Kidney (tissue), 14 donors: ENCODE data around the gene DNMT3B. TPM values are rescaled to one million over a fixed set of nuclear protein-coding genes. Genes with fewer than 3 reads are reported as not detected.

Experiments
- DNase-seq, 5 donors: peaks; one replicate each; pipeline ENCODE4 v3.0.0-alpha.2; 2013 to 2020
- FAIRE-seq: peaks from 2 replicates; lab custom pipeline; 2012; peaks lifted over from hg19 to GRCh38; lab: Jason Lieb, UNC
- H3K27ac ChIP-seq, 2 donors: one replicate each; pipeline ENCODE4 v1.7.0; 2013; ENCODE audit warnings: low read depth in 2 of 2, low read length in 2 of 2, inconsistent platforms in 1 of 2
- H3K27me3 ChIP-seq: one replicate; pipeline ENCODE4 v1.7.1; 2013; ENCODE audit warnings: low read length, inconsistent platforms; ENCODE audit not compliant: control insufficient read depth, insufficient read depth
- H3K36me3 ChIP-seq, 3 donors: one replicate each; pipeline versions ENCODE4 v1.7.0 to v1.7.1; 2013; ENCODE audit warnings: low read length in 3 of 3, control low read depth in 1 of 3, inconsistent platforms in 1 of 3; ENCODE audit not compliant: insufficient read depth in 3 of 3, control insufficient read depth in 2 of 3
- H3K4me1 ChIP-seq, 3 donors: one replicate each; pipeline versions ENCODE4 v1.7.0 to v1.7.1; 2013; ENCODE audit warnings: low read length in 3 of 3, inconsistent platforms in 1 of 3, low read depth in 1 of 3; ENCODE audit not compliant: control insufficient read depth in 2 of 3, insufficient read depth in 2 of 3
- H3K4me3 ChIP-seq, 3 donors: one replicate each; pipeline versions ENCODE4 v1.7.0 to v1.8.1; 2013; ENCODE audit warnings: low read length in 3 of 3, control low read depth in 1 of 3, inconsistent platforms in 1 of 3
- H3K9ac ChIP-seq, 3 donors: one replicate each; pipeline versions ENCODE4 v1.7.0 to v1.7.1; 2013; ENCODE audit warnings: low read length in 3 of 3, control low read depth in 1 of 3, inconsistent platforms in 1 of 3
- H3K9me3 ChIP-seq, 3 donors: one replicate each; pipeline versions ENCODE4 v1.7.0 to v1.7.1; 2013; ENCODE audit warnings: low read length in 3 of 3, control low read depth in 1 of 3, inconsistent platforms in 1 of 3; ENCODE audit not compliant: control insufficient read depth in 2 of 3, insufficient read depth in 1 of 3
- CTCF ChIP-seq: IDR thresholded peaks from 3 replicates; pipeline ENCODE4 v1.5.1; 2012; ENCODE audit warnings: mild to moderate bottlenecking, moderate library complexity, borderline replicate concordance; ENCODE audit not compliant: insufficient read depth; ENCODE audit errors: extremely low read depth
- intact Hi-C: fragments of 100-400 bp; cut with DNase I; formaldehyde crosslinking; loops from one replicate; pipeline ENCODE4 v1.11.1; 2022
- polyA plus RNA-seq: library from polyadenylated mRNA; stranded (reverse); fragments of 350-450 nt; fragmentation: Illumina TruSeq; extraction: RNeasy Lipid Tissue Mini Kit (QIAGEN cat#74804); gene quantifications from one replicate; pipeline ENCODE4 v1.2.3, GENCODE V29; 2014; ENCODE audit warnings: low read depth, low replicate concordance; ENCODE audit not compliant: insufficient read depth
- total RNA-seq: library from RNA; stranded (reverse); fragmentation: NEBNext Ultra II Directional; extraction: Animal tissue kit (Norgen Biotek cat#: 25700); gene quantifications from one replicate; pipeline ENCODE4 v1.2.1, GENCODE V29; 2021
- donor health status: control.
- donor health status: control.
- donor health status: control.
- donor health status: control.
- donor health status: control.
- donor health status: DM: yes; HTN: yes; CAD: no.
- donor health status: Normal renal cell carcinoma (clear cell type).

The DNMT3B gene
- total and polyA plus RNA-seq, 2 donors from 2014 or later: 1.2 to 2.9 TPM

- no peaks in the 10 kb centered on the region for H3K36me3 ChIP-seq
- no peaks in the 10 kb centered on the region for H3K27me3 ChIP-seq
- intact Hi-C loops: no loop called here
- no peak for TF ChIP-seq CTCF
- no peak for FAIRE-seq
- peaks cover 0 to 16% (median 4%) of the 10 kb centered on the region in 3 donors for H3K4me1 ChIP-seq
- H3K9ac ChIP-seq: no peak overlapping the region
- no peak overlapping the region for H3K27ac ChIP-seq
- no peak for DNase-seq
- no peak overlapping the region for H3K4me3 ChIP-seq
- H3K9me3 ChIP-seq: no peaks in the 10 kb centered on the region
Observed at GRCh38 chr20:32773855-32774254, 11.7 kb downstream of the DNMT3B start.

DNA sequence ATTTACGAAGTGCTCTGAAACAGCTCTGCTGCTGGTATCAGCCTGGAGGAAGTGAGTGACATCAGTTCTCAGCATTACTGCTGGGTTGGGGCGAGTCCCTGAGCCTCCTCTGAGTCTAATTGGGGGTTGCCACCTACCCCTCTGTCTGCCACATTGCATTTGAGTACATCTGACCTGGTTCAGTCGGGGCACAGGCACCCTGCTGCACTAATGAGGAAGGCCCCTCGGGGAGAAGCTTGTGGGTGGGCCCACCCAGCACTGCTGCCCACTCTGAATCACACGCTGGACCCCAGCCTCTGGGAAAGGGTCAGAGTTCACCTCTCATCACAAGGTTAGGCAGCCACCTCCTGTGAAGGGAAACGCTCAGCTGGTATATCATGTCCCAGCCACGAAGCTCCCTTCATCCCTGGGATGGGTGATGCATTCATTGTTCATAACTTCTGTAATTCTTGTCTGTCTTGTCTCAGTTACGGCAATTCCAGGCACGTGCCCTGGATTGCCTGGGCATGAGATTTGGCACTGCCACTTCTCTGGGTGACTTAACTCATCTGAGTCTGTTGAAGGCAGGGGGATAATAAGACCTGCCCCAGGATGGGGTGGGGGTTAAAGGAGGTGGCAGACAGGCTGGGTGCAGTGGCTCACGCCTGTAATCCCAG, 13.3 kb downstream of the DNMT3B start:
- no peak for TF ChIP-seq CTCF
- Histone ChIP-seq H3K4me1 (peaks cover 0 to 16% (median 4%) of the 10 kb centered on the region in 3 donors), H3K4me3 (no peak overlapping the region), H3K27ac (no peak overlapping the region), H3K9me3 (no peaks in the 10 kb centered on the region), H3K36me3 (no peaks in the 10 kb centered on the region), H3K9ac (peak overlapping the region in 1 of 3 donors; percentile 7), H3K27me3 (no peaks in the 10 kb centered on the region)
- no peak for FAIRE-seq
- DNase-seq: no peak
- intact Hi-C loops: no loop called here

DNA sequence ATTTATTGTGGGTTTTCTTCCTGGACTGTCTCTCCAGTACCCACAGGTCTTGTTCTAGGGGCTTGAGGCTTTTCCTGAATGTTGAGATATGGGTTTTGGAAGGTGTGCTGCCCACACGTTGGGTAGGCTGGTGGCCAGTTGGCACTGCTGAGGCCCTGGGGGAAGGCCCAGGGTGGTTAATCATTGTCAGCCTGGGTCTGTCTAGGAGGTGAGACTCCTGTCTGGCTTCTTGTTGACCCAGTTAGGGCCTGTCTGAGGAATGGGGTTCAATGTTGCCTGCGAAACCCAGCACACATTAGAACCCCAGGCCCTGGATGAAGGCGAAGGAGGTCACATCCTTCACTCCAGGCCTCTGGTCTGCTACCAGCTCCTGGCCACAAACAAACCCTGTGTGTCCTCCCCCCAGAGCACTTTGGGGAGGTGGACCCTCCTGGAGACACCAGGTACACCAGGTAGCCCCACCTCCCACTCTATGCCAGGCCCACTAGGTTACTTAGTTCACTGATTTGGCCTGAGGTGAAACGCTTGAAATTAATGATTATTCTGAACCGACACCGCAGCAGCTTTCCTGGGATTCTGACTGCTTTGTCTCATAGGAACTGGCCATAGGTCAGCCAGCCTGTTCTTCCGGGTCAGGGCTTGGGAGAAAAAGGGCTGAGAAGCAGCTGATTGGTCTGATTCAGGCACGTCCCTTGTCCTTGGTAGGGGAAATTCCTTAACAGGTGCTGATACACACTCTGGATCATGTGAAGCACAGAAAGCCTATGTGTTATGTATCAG, 15.2 kb downstream of the DNMT3B start:
- intact Hi-C loops: no loop called here
- Histone ChIP-seq H3K27me3 (no peaks in the 10 kb centered on the region), H3K4me3 (peak overlapping the region in 1 of 3 donors; percentile 8), H3K4me1 (peaks cover 0 to 16% (median 4%) of the 10 kb centered on the region in 3 donors), H3K9ac (peak overlapping the region in 1 of 3 donors; percentile 41), H3K9me3 (no peaks in the 10 kb centered on the region), H3K27ac (peak overlapping the region; percentile 62 to 93), H3K36me3 (no peaks in the 10 kb centered on the region)
- no peak for TF ChIP-seq CTCF
- DNase-seq: peak in 4 of 5 donors; percentile 40 to 79 (median 48)
- FAIRE-seq: no peak
